Right ventricle myocardium superior (tissue), 1 donor: ENCODE results near the gene FAM47E. TPM values are rescaled to one million over a fixed set of nuclear protein-coding genes. Genes with fewer than 3 reads are reported as not detected.
A peak's percentile ranks its signal among the peaks of the same experiment; 100 is the strongest.

Experiments
- ATAC-seq: fragments of 200-7000 bp; cut with Tn5 transposase; one replicate; pipeline ENCODE4 v1.9.1; 2020; ENCODE audit warnings: mild to moderate bottlenecking; ENCODE audit not compliant: poor library complexity
- DNase-seq: peaks from one replicate; pipeline ENCODE4 v3.0.0-alpha.2; 2020
- intact Hi-C: fragments of 100-400 bp; cut with DNase I; formaldehyde crosslinking; loops from one replicate; pipeline ENCODE4 v1.11.2; 2022
- long read RNA-seq: library from polyadenylated mRNA; unstranded; transcript quantifications from one replicate; pipeline ENCODE4 v2.0.0, GENCODE V29; 2021
- total RNA-seq: library from RNA; stranded (reverse); fragmentation: NEBNext Ultra II Directional; extraction: Animal tissue kit (Norgen Biotek cat#: 25700); gene quantifications from one replicate; pipeline ENCODE4 v1.2.1, GENCODE V29; 2021
- donor health status: DM: no; HTN: yes; CAD: no; lungs with severe emphysema.

FAM47E gene, protein sequence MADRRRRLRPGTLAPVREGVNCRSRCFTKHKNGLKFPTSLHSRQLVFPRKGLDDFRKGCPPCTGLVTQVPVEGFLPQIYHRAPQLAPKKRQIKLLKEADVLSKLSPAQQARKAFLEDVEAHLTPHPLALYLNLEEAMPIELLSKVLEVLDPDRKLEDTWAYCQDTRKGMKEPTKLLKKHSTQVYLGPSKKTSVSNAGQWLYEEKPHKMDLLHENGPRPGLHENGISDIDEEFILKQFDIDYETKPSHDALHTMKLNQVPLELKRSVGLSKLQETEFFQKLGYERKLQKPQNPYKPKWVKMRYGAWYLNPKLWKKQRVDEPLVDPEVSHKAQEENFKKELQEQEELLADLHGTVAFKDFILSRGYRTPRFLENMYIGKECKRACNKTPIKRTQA
- 2.0 TPM for total RNA-seq
- long read RNA-seq, partial matches to known transcripts = 2 of 13 reads
- long read RNA-seq, other reads (novel, unspliced or antisense) = 11 of 13 reads

- peak; percentile 99 for ATAC-seq
- intact Hi-C loops = no loop called here
- DNase-seq = peak; percentile 85
Observed at GRCh38 chr4:76251441-76252270, at the start of gene FAM47E. FAM47E (plus strand) TSS chr4:76251721; CDS start chr4:76251747, 26 bp downstream.

- DNase-seq (no peak), ATAC-seq (no peak)
- intact Hi-C loops = no loop called here
Observed at GRCh38 chr4:76203541-76203940, 48.0 kb upstream of the FAM47E start.

GRCh38 chr4:76204936-76205335, 46.6 kb upstream of the FAM47E start:
- DNase-seq = no peak
- no peak for ATAC-seq
- intact Hi-C loops = no loop called here

DNA sequence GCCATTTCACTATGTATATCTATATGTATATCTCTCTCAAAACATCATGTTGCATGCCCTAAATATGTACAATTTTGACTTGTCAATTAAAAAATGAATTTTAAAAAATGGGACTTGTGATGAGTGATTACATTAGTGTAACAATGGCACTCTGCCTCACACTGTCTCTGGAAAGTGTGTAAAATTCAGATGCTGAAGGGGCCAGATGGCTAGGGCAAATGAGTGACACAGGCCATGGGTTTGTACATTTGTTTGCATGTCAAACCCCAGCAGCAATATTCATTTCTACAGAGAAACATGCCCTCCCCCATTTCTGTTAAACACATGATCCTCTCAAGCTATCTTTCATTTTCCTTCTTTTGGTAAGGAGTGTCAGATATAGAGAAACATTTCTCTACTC, 46.0 kb upstream of the FAM47E start:
- DNase-seq (no peak), ATAC-seq (no peak)
- intact Hi-C loops = no loop called here

DNA sequence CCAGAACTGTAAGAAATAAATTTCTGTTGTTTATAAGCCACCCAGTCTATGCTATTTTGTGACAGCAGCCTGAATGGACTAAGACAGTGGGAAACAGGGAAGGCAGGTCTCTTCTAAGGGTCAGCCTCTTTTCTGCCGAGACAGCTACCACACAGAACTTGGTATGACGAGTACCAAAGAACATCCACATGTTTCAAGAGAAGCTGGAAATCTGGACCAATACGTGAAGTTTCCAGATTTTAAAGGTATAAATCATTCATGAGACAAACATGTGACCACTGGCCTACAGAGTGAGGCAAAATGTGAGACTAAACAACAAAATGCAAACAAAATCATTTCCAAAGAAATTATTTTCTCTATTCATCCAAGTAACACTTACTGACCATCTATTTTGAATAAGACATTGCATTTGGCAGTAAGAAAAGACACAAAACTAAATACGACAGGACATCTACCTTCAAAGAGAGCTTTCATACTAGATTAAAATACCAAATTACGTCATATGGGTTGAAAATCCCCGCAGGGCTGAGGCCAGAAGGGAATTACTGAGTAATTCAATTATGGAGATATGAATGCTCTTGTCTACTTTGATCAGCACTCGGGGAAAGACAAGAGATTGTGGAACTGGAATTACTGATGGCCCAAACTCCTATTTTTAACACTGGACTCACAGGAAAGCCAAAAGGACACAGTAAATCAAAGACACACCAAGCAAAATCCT, 45.1 kb upstream of the FAM47E start:
- no peak for ATAC-seq
- no peak for DNase-seq
- intact Hi-C loops = no loop called here

DNA sequence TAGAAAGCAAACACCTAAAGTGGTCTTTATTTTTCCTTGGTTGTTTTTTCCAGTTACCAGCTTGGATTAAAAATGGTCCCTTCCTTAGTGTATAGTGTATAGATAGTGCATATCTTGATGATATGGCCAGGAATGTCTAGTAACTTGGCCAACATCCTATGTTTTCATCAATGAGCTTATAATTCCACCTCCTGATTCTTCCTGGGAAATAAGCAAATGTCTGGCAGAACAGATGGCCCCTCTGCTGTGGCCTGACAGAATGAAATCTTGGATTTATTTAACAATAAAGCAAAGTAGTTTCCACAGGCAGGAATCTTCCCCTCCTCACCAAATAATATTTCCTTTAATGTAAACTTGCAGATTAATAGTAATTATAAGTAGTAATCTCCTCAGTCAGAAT, 44.0 kb upstream of the FAM47E start:
- no peak for ATAC-seq
- no peak for DNase-seq
- intact Hi-C loops = no loop called here

- peak; percentile 90 for ATAC-seq
- intact Hi-C loops = no loop called here
- DNase-seq = peak; percentile 89
Observed at GRCh38 chr4:76208005-76208765, 43.3 kb upstream of the FAM47E start.

GRCh38 chr4:76209881-76210280, 41.6 kb upstream of the FAM47E start:
- DNase-seq (no peak), ATAC-seq (no peak)
- intact Hi-C loops = no loop called here

DNA sequence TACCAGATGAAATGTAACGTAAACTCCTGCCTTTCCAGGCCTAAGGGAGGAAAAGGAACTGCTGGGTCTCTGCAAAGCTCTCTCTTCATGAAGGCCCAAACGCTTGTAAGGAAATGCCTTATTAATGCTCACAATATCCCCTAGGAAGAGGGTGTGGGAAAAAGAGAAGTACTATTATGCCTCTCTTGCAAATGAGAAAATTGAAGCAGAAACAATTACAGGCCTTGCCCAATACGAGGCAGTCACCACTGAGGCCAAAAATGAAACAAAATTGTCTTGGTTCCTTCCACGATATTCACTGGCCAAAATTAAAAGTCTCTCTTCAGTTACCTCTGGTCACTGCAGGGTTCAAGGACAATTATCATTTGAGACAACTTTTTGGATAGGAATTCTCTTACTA, 41.1 kb upstream of the FAM47E start:
- no peak for DNase-seq
- ATAC-seq = no peak
- intact Hi-C loops = no loop called here

DNA sequence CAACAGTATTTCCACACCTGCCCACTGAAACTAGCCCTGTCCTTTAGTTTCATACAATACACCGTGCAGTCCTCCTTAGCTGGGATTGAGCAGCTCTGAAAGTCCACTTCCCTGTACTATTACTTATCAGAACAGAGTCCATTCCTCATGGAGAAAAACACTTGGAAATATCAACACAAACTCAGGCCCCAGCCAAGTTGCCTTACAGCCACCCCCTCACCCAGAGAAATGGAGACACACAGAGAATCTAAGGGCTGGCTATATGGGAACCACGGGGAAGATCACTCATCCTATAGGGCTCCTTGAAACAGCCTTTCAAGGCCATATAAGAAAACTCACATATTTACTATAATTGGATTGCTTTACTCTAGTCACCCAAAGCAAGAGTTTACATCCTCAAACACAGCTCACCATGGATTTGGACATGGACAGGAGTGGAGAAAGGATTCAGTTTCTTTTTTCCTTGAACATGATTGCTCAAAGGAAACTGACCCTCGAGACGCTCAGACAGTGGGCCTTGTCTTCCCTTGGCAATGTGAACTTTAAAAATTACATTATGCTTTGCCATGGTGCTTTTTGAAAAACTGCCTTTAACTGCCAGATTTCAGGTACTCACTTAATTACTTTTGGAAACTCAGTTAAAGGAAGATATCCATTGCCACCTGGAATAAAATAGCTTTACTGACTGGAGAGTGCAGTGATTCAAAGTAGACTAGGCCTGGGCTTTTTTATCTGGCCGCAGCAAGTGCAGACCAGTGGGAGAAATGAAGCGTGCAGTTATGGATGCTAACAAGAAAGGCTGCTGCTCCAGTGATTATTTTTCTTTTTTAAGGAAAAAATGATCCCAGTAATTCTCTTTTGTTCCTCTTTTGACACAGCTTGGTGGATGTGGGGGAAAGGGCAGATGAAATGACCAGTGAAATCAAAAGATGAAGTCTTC, 39.5 kb upstream of the FAM47E start:
- ATAC-seq = no peak
- DNase-seq = no peak
- intact Hi-C loops = no loop called here

GRCh38 chr4:76212851-76213414, 38.6 kb upstream of the FAM47E start:
- no peak for DNase-seq
- intact Hi-C loops = no loop called here
- peak; percentile 27 for ATAC-seq

DNA sequence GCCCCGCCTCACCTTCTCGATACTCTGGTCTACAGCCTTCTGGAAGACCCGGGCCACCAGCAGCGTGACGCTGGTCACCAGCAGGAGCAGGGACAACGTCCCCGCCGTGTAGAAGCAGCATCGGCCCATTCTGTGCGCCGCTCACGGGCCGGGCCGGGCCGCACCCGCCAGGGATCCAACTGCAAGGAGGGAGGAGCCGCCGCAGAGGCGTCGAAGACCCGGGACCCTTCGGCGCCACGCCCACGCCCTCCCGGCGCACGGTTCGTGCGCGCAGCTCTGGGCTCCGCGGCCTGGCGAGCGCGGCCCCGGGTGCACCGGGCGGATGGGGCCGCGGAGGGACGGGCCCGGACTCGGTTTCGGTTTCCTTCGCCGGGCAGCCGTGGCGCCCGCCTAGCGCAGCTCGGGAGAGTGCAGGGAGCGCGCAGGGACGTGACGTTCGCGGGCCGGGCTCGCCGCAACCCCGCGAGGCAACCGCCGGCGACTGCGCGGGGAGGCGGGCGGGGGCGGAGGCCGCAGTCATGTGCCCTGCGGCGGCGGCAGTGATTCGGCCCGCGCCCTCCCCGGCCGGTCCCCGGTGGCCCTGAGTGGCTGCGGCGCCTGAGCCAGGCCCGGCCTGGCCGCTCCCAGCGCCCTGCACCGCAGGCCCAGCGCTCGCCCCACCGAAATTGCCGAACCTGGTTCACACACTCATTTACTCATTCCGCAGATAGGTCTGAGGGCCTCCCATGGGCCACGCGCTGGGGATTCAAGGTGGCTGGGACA, 37.9 kb upstream of the FAM47E start, which contains the start of gene SCARB2:
SCARB2 (minus strand) TSS at position 410 of the 762 bp plus-strand sequence; CDS start at position 129, 281 bp downstream.
- DNase-seq (peak; percentile 95), ATAC-seq (peak; percentile 96)
- intact Hi-C loops = no loop called here

DNA sequence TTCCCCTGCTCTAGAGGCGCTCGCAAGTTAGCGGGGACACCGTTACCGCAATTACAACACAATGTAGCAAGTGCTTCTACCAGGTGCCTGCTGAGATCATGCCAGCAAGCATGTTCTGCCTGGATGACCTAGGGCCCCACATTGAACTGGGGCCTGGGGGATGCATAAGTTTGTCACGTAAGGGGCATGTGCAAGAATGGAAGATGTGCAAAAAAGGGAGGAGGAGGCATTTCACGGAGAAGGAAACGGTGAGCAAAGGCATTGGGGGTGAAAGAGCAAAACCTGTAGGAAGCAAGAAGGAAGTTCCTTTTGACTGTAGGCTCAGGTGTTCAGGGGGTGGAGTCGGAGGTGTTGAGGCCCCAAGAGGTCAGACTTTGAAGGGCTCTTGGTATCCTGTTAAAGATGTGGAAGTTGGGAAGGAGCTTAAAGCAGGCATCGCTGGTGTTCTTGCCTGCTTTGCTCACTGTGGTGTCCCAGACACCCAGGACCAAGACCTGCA, 37.3 kb upstream of the FAM47E start:
- no peak for ATAC-seq
- DNase-seq = no peak
- intact Hi-C loops = no loop called here

DNA sequence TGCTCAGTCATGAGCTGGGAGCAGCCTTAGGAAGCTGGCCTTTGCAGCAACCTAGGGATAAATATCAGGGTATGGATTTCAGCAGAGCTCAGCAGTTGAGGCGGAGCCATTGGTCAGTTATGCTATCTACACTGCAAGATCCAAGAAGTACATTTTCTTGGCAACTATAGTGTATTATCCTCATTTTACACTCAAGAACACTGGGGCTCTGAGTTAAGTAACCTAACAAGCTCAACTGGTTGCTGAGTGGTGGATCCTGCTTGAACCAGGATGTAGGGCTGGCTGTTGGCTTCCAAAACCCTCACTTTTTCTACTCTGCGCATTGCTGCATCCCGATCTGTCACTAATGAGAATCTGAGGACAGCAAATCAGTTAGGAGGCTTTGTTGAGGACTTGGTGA, 36.4 kb upstream of the FAM47E start:
- ATAC-seq (no peak), DNase-seq (no peak)
- intact Hi-C loops = no loop called here

GRCh38 chr4:76216524-76216923, 35.0 kb upstream of the FAM47E start:
- DNase-seq (no peak), ATAC-seq (no peak)
- intact Hi-C loops = no loop called here
